H1 (cell line): ENCODE results near the gene PRKAB1. TPM values are rescaled to one million over a fixed set of nuclear protein-coding genes. Genes with fewer than 3 reads are reported as not detected.

Source experiments
- CTCF ChIA-PET: fragments of 300-600 bp; sonication (Branson Sonifier 250); formaldehyde crosslinking; loops from one replicate; lab custom pipeline; 2021; ENCODE audit not compliant: partially characterized antibody; lab: Charles Lee
- POLR2A ChIA-PET: fragments of 300-600 bp; sonication (Branson Sonifier 250); formaldehyde crosslinking; loops from one replicate; lab custom pipeline; 2021; ENCODE audit warnings: inconsistent platforms; ENCODE audit not compliant: partially characterized antibody; lab: Charles Lee
- DNase-seq, 2 experiments: peaks; one replicate each; pipeline versions ENCODE4 v3.0.0 to v3.0.0-alpha.2; 2010 to 2022; ENCODE audit warnings: low spot score in 2 of 2, low read depth in 1 of 2, mixed read lengths in 1 of 2
- FAIRE-seq: peaks from 2 replicates; lab custom pipeline; 2011; peaks lifted over from hg19 to GRCh38; lab: Jason Lieb, UNC
- H2AFZ ChIP-seq: 2 replicates; pipeline ENCODE4 v1.8.1; 2012; ENCODE audit warnings: low read length, inconsistent platforms
- H2AK5ac ChIP-seq: 2 replicates; pipeline ENCODE4 v1.6.1; 2013; ENCODE audit warnings: low read depth, low read length
- H2BK120ac ChIP-seq: replicated peaks from 2 replicates; pipeline ENCODE3; 2013; ENCODE audit warnings: low read depth, low read length, inconsistent platforms
- H2BK12ac ChIP-seq: 2 replicates; pipeline ENCODE4 v1.6.1; 2013; ENCODE audit warnings: low read depth, low read length
- H2BK15ac ChIP-seq: 2 replicates; pipeline ENCODE4 v1.6.1; 2013; ENCODE audit warnings: low read length
- H2BK20ac ChIP-seq: 2 replicates; pipeline ENCODE4 v1.6.1; 2013; ENCODE audit warnings: low read length
- H2BK5ac ChIP-seq: 2 replicates; pipeline ENCODE4 v1.6.1; 2013; ENCODE audit warnings: low read depth, low read length
- H3K14ac ChIP-seq: 2 replicates; pipeline ENCODE4 v1.6.1; 2013; ENCODE audit warnings: inconsistent platforms; ENCODE audit not compliant: insufficient read length
- H3K18ac ChIP-seq: 2 replicates; pipeline ENCODE4 v1.6.1; 2013; ENCODE audit warnings: low read length; ENCODE audit errors: extremely low read depth
- H3K23ac ChIP-seq: 2 replicates; pipeline ENCODE4 v1.6.1; 2013; ENCODE audit warnings: inconsistent platforms; ENCODE audit not compliant: insufficient read length
- H3K23me2 ChIP-seq: 2 replicates; pipeline ENCODE4 v1.6.1; 2013; ENCODE audit warnings: low read depth, low read length
- H3K27ac ChIP-seq: 2 replicates; pipeline ENCODE4 v1.6.1; 2011; ENCODE audit warnings: low read depth, low read length, inconsistent platforms
- H3K27me3 ChIP-seq, 4 experiments: replicated peaks in 1 of 4; 1 replicate in 1 of 4; 2 replicates in 3 of 4; pipeline versions ENCODE4 v1.6.1 to v1.8.1; 2011 to 2013; ENCODE audit warnings: low read length in 3 of 4, mild to moderate bottlenecking in 3 of 4, inconsistent platforms in 2 of 4, mixed read lengths in 2 of 4, moderate library complexity in 1 of 4; ENCODE audit not compliant: control insufficient read depth in 3 of 4, insufficient read depth in 3 of 4; ENCODE audit errors: extremely low read depth in 1 of 4
- H3K36me3 ChIP-seq, 4 experiments: 2 replicates each; pipeline versions ENCODE4 v1.6.1 to v1.8.1; 2011 to 2013; ENCODE audit warnings: mild to moderate bottlenecking in 4 of 4, low read length in 3 of 4, moderate library complexity in 2 of 4, control low read depth in 1 of 4, inconsistent platforms in 1 of 4; ENCODE audit not compliant: insufficient read depth in 4 of 4, control insufficient read depth in 2 of 4
- H3K4ac ChIP-seq: replicated peaks from 2 replicates; pipeline ENCODE3; 2013; ENCODE audit warnings: low read length, low read depth, mixed read lengths, inconsistent platforms; ENCODE audit not compliant: insufficient read length
- H3K4me1 ChIP-seq, 4 experiments: replicated peaks in 1 of 4; 1 replicate in 1 of 4; 2 replicates in 3 of 4; pipeline versions ENCODE4 v1.6.1 to v1.8.1; 2011 to 2013; ENCODE audit warnings: low read length in 3 of 4, inconsistent platforms in 2 of 4, mixed read lengths in 1 of 4; ENCODE audit not compliant: insufficient read depth in 4 of 4, control insufficient read depth in 3 of 4
- H3K4me2 ChIP-seq, 2 experiments: 2 replicates each; pipeline versions ENCODE4 v1.6.1 to v1.8.1; 2011 to 2013; ENCODE audit warnings: low read depth in 2 of 2, low read length in 2 of 2, control low read depth in 1 of 2, inconsistent platforms in 1 of 2, mild to moderate bottlenecking in 1 of 2; ENCODE audit not compliant: insufficient read depth in 1 of 2
- H3K4me3 ChIP-seq, 4 experiments: fragments of 200-600, 300-600 bp in 1 of 4; sonication (generic), shearing (Covaris generic), sonication (Bioruptor Twin) in 1 of 4; 2 replicates each; pipeline versions ENCODE4 v1.5.1 to v1.8.1; 2011 to 2016; ENCODE audit warnings: low read length in 4 of 4, low read depth in 3 of 4, control low read depth in 2 of 4, inconsistent platforms in 2 of 4, mild to moderate bottlenecking in 2 of 4, mixed read lengths in 1 of 4, moderate library complexity in 1 of 4; ENCODE audit not compliant: insufficient read depth in 2 of 4; ENCODE audit errors: extremely low read depth in 1 of 4
- H3K56ac ChIP-seq: replicated peaks from 2 replicates; pipeline ENCODE3; 2013; ENCODE audit warnings: low read depth, mild to moderate bottlenecking, mixed read lengths, low read length, inconsistent platforms; ENCODE audit not compliant: insufficient read length
- H3K79me1 ChIP-seq: 2 replicates; pipeline ENCODE4 v1.6.1; 2013; ENCODE audit warnings: low read depth, low read length, control low read depth
- H3K79me2 ChIP-seq, 2 experiments: 2 replicates each; pipeline versions ENCODE4 v1.6.1 to v1.8.1; 2012 to 2013; ENCODE audit warnings: low read length in 2 of 2, mild to moderate bottlenecking in 2 of 2, inconsistent platforms in 1 of 2; ENCODE audit not compliant: insufficient read depth in 2 of 2, control insufficient read depth in 1 of 2
- H3K9ac ChIP-seq, 4 experiments: replicated peaks in 1 of 4; 1 replicate in 1 of 4; 2 replicates in 3 of 4; pipeline versions ENCODE4 v1.6.1 to v1.8.1; 2011 to 2013; ENCODE audit warnings: low read depth in 3 of 4, low read length in 3 of 4, control low read depth in 2 of 4, mild to moderate bottlenecking in 2 of 4, moderate library complexity in 2 of 4, inconsistent platforms in 1 of 4; ENCODE audit errors: extremely low read depth in 1 of 4
- H3K9me3 ChIP-seq, 2 experiments: 2 replicates each; pipeline versions ENCODE4 v1.6.1 to v1.8.1; 2012 to 2013; ENCODE audit warnings: mild to moderate bottlenecking in 2 of 2, moderate library complexity in 2 of 2, control low read depth in 1 of 2, inconsistent platforms in 1 of 2, low read depth in 1 of 2, low read length in 1 of 2, mixed read lengths in 1 of 2; ENCODE audit not compliant: insufficient read depth in 2 of 2
- H4K20me1 ChIP-seq, 2 experiments: replicated peaks in 1 of 2; 2 replicates each; pipeline versions ENCODE3 to v1.8.1; 2011 to 2013; ENCODE audit warnings: inconsistent platforms in 2 of 2, low read length in 2 of 2, mild to moderate bottlenecking in 1 of 2; ENCODE audit not compliant: insufficient read depth in 2 of 2, control insufficient read depth in 1 of 2
- H4K5ac ChIP-seq: 2 replicates; pipeline ENCODE4 v1.6.1; 2013; ENCODE audit warnings: low read length, low read depth, mixed read lengths, inconsistent platforms; ENCODE audit not compliant: insufficient read length
- H4K8ac ChIP-seq: 2 replicates; pipeline ENCODE4 v1.8.0; 2013; ENCODE audit warnings: mild to moderate bottlenecking, moderate library complexity, low read length, inconsistent platforms; ENCODE audit not compliant: insufficient read depth; ENCODE audit errors: extremely low read depth
- H4K91ac ChIP-seq: replicated peaks from 2 replicates; pipeline ENCODE3; 2013; ENCODE audit warnings: low read length, mixed read lengths, inconsistent platforms; ENCODE audit not compliant: insufficient read length
- BACH1 ChIP-seq: IDR thresholded peaks from 2 replicates; pipeline ENCODE4 v1.6.1; 2012; ENCODE audit warnings: low read length, improper control_type of control experiment
- E2F6 ChIP-seq: IDR thresholded peaks from 2 replicates; pipeline ENCODE4 v1.6.1; 2012; ENCODE audit warnings: inconsistent platforms
- JUN ChIP-seq: IDR thresholded peaks from 2 replicates; pipeline ENCODE4 v1.6.1; 2011; ENCODE audit warnings: low read depth, mild to moderate bottlenecking, improper control_type of control experiment, low read length
- JUND ChIP-seq: IDR thresholded peaks from 2 replicates; pipeline ENCODE4 v1.6.1; 2011; ENCODE audit warnings: mild to moderate bottlenecking, improper control_type of control experiment, low read length
- PHF8 ChIP-seq: fragments of 200-600 bp; sonication (generic); conservative IDR thresholded peaks from 2 replicates; pipeline ENCODE4 v1.7.1; 2012; ENCODE audit warnings: low read depth, mild to moderate bottlenecking, inconsistent platforms, low read length, moderate library complexity
- RAD21 ChIP-seq, 2 experiments: IDR thresholded peaks in 1 of 2; conservative IDR thresholded peaks in 1 of 2; 2 replicates each; pipeline ENCODE4 v1.6.1; 2011; ENCODE audit warnings: low read depth in 2 of 2, low read length in 2 of 2, improper control_type of control experiment in 1 of 2, inconsistent platforms in 1 of 2, mild to moderate bottlenecking in 1 of 2, moderate library complexity in 1 of 2
- TCF12 ChIP-seq: IDR thresholded peaks from 2 replicates; pipeline ENCODE4 v1.6.1; 2011; ENCODE audit warnings: low read depth, mild to moderate bottlenecking, low read length
- WGBS, 2 experiments: shearing (Covaris generic) in 1 of 2; methylation state at CpG; one replicate each; pipeline versions ENCODE4 v1.1.6 to v1.1.7; 2013 to 2015; ENCODE audit warnings: low lambda C conversion rate in 2 of 2, mixed read lengths in 2 of 2, inconsistent platforms in 1 of 2, low coverage in 1 of 2, missing lambda C conversion rate in 1 of 2; ENCODE audit not compliant: insufficient replicate concordance in 2 of 2, insufficient coverage in 1 of 2, insufficient read length in 1 of 2; ENCODE audit errors: extremely low coverage in 1 of 2, missing lambda C conversion rate in 1 of 2; 5-methylcytosine and 5-hydroxymethylcytosine counted together
- polyA plus RNA-seq, 7 experiments: library from polyadenylated mRNA; depleted of rRNA in 3 of 7; stranded (reverse) in 5 of 7; unstranded in 2 of 7; fragments of >200 nt in 5 of 7; fragments of 200-250 nt in 2 of 7; gene quantifications; 1 replicate in 5 of 7; 2 replicates in 1 of 7; 4 replicates in 1 of 7; pipeline versions ENCODE4 v1.2.1 to v1.2.3, GENCODE V29; 2011 to 2013; ENCODE audit warnings: missing spikeins in 2 of 7, mixed read lengths in 2 of 7
- total RNA-seq: library from RNA; stranded (reverse); fragmentation: NEBNext Ultra II Directional; extraction: Animal tissue kit (Norgen Biotek cat#: 25700); gene quantifications from 2 replicates; pipeline ENCODE4 v1.2.1, GENCODE V29; 2021

PRKAB1 gene
- total and polyA plus RNA-seq, 2 of the 8 experiments (the other 6 are each of a cell fraction or from before 2014, with no cell fraction given) = 24.0 to 32.1 TPM

GRCh38 chr12:119679490-119679889, 11.6 kb downstream of the PRKAB1 start:
- Histone ChIP-seq H3K14ac (no peak overlapping the region), H2BK5ac (no peak overlapping the region; the same call in 1 of the 2 replicates), H4K8ac (no peak overlapping the region), H2BK20ac (no peak overlapping the region), H4K91ac (no peak overlapping the region), H3K4me3 (no peak overlapping the region), H3K79me1 (no peaks in the 10 kb centered on the region), H3K36me3 (peaks cover 26 to 66% (median 59%) of the 10 kb centered on the region in 4 experiments), H2BK15ac (no peak overlapping the region), H3K27me3 (no peaks in the 10 kb centered on the region), H3K4ac (no peak overlapping the region), H4K20me1 (peaks cover 7 to 14% of the 10 kb centered on the region in 2 experiments), H3K18ac (no peak overlapping the region; the same call in 1 of the 2 replicates), H2AK5ac (no peak overlapping the region), H3K23ac (no peak overlapping the region), H3K23me2 (no peaks in the 10 kb centered on the region), H3K9me3 (no peaks in the 10 kb centered on the region), H4K5ac (no peak overlapping the region), H3K9ac (no peak overlapping the region), H3K4me2 (no peak overlapping the region), H3K79me2 (no peaks in the 10 kb centered on the region), H2BK120ac (no peak overlapping the region), H2AFZ (no peak overlapping the region), H3K56ac (no peak overlapping the region), H3K4me1 (peaks cover 0 to 4% (median 0%) of the 10 kb centered on the region in 4 experiments; a peak in 2 of 7 replicates), H2BK12ac (no peak overlapping the region), H3K27ac (no peak overlapping the region)
- WGBS, 2 experiments = 90% methylated on average over 8 of the region's 10 CpGs; no CpG with 5 or more reads in 1 of the 2 experiments
- CTCF ChIA-PET = interaction anchor here (0.7 to 2.9 kb wide), 2 partner anchors 10 to 11 kb away, joined by 3 to 14 read pairs; partner anchors contain the start of gene PRKAB1
- FAIRE-seq = no peak
- DNase-seq = no peak
- POLR2A ChIA-PET = interaction anchor here (1.0 to 2.1 kb wide), 3 partner anchors 10 to 22 kb away, joined by 3 to 6 read pairs (median 4); no protein-coding TSS in a partner anchor
- TF ChIP-seq BACH1 (no peak), JUN (no peak), RAD21 (IDR thresholded peaks at IDR 0.05 in 1 of 2, conservative IDR thresholded peaks at IDR 0.05 in 1 of 2; ENCODE audit: low read depth in 2 of 2, low read length in 2 of 2) (no peak), PHF8 (no peak), TCF12 (no peak), E2F6 (no peak), JUND (no peak)
